ENCODE results near the gene MALRD1.

Gene MALRD1

DNA sequence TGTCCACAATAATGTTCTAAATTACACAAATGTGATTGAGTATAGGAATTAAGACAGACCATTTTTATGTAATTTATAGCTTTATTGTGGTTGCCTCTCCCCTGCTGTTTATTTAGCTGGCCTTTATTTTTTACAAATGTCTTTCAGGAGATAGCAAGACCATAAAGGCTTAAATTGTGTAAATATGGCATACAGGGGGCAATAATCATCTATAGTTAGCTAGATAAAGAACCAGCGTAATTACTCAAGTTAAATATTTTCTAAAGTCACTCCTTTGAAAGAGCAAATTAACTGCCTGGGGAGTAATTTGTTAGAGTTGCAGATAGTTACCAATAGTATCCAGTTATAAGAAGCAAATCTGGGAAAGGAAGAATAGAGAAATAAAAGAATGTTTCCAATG lies at the start of gene MALRD1:
TSS of gene MALRD1 (plus strand) at position 313 of the 400 bp plus-strand sequence. CDS start 138 bp downstream, outside the sequence.
- DNase-seq: no peak

DNA sequence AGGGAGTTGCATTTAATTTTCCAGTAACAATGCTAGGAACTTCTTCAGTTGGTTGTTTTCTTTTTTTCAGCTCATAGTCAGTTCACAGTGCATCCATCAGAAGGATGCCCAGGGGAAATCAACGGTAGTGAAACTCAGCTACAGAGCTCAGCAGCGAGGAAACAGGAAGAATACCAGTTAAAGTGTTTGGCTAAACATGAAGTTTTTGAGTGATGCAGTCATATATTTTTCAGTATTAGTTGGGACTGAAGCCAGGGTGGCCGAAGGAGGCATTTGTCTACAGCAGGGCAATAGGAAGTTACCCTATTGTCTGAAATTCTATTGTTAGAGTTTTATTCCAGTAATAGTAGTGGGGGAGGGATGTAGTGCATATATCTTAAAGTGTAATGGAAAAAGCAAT lies 45.3 kb upstream of the MALRD1 start:
- no peak for DNase-seq

DNA sequence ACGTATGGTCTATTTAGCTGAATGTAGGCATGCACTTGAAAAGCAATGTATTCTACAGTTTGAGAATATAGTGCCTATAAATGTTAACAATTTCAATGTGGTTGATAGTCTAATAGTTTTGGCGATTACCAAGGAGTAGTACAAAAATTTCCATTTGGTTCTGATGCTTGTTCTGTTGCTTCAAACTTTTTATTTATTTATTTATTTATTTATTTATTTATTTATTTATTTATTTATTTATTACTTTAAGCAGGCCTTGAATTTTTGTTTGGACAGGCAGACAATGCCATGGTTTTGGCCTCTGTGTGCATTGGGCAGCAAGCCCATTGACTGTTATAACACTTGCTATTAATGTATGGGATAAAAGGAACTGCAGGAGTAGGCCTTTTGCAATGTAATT lies 36.5 kb upstream of the MALRD1 start:
- no peak for DNase-seq

DNA sequence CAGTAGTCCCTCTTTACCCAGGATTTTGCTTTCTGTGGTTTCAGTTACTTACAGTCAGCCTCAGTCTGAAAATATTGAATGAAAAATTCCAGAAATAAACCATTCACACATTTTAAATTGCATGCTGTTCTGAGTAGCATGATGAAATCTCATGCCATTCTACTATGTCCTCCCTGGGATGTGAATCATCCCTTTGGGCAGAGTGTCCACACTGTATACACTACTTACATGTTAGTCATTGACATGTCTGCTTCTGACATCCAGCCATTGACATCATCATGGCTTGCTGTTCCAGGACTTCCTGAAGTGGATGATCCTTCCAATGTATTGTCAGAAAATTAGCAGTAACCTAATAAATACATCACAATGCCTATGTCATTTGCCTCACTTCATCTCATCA lies 34.6 kb upstream of the MALRD1 start:
- no peak for DNase-seq

DNA sequence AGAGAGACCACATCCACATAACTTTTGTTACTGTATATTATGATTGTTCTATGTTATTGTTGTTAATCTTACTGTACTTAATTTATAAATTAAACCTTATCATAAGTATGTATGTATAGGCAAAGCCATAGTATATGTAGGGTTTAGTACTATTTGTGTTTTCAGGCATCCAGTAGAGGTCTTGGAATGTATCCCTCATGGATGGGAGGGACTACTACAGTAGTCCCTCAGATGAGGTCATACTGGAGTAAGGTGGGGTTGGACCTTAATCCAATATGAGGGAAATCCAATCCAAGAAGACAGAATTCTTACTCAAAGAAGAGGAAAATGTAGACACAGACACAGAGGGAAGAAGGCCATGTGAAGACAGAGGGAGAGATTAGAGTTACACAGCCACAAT lies 34.1 kb upstream of the MALRD1 start:
- DNase-seq: no peak

DNA sequence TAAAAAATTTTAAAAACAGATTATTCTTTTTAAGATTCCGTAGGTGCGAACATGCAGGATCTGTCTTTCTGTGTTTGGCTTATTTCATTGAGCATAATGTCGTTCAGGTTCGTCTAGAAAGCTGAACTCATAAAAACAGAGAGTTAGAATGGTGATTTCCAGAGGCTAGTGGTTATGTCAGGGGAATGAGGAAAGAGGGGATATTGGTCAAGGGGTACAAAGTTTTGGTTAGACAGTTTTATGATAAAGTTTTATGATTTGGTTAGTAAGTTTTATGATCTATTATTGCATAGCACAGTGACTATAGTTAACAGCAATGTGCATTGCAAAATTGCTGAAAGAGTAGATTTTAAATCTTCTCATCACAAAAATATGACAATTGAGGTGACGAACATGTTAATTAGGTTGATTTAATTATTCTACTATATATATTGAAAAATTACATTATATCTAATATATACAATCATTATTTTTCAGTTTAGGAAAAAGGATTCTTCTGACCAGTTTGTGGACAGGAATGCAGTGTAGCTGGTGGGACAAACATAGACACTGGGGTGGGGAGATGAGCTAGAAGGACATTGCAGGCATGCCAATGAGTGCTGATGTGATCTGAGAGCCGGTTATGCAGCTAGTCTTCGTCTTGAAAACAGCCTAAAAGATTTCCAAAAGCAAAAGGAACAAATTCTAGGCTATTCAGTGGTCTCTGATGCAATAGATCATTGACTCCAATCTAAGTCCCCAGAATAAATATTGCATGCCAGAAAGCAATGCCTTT lies 31.3 kb upstream of the MALRD1 start:
- DNase-seq: no peak

DNA sequence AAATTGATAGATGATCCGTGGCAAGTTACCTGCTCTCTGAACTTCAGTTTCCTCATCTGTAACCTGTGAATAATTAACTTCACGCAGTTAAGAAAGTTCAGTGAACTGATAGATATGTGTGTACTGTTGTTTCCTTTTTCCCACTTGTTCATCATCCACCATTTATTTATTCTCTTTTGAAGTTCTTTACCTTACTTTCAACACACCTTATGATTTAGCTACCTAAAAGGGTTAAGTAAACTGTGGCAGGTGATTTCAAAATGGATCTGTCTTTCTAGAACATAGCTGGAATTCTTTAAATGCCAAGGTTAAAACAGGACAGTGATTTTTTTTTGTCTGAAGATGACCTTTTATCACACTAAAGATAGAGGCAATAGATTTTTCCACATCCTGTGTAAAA lies 27.4 kb upstream of the MALRD1 start:
- DNase-seq: no peak

DNA sequence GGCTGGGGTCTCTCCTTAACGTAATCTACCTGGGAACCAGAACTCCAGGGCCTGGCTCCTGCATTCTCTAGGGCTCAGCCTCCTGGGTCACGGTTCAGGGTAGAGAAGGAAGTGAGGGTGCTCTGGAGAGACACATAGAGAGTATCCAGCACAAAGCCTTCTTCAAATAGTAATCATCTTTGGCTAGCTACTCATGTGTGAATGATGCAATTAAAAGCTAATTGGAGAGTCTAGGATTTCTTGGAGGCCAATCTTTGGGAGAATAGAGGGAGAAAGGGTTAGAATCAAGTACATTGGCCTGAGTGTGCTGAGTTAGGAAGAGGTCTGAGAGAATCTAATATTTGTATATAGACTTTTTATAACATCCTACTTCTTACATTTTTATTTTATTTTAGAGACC lies 24.0 kb upstream of the MALRD1 start:
- no peak for DNase-seq

DNA sequence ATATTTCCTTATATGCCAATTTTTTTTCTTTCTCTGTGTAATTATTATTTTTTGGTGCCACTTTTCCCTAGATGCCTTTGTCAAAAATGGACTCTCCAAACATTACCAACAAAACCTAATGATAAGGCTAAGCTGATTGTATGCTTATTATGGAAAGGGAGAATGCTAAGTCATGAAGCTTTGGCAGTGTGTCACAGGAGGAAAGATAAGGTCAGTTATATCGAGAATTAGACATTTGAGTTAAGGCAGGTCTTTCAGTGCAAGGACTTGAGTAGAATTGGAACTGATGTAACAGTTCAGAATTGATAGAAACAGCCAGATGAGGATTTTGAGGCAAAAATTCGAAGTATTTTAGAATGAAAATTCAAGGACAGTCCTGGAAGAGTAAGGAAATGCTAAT lies 16.8 kb upstream of the MALRD1 start:
- DNase-seq: no peak

DNA sequence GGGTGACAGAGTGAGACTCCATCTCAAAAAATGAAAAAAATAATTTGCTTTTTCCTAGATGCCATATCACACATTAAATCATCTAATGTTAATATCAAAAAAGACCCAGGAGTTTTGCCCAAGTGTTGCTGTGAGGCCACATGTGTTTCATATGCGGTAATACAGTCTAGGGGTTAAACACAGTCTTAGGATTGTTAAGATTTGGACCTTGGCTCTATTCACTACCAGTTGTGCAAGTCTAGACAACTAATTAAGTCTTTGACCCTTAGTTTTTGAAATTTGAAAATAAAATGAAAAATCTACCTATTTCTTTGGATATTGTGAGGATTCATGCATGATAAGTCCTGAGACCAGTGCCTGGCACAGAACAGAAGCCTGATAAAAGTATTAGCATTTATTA lies 14.9 kb upstream of the MALRD1 start:
- no peak for DNase-seq

DNA sequence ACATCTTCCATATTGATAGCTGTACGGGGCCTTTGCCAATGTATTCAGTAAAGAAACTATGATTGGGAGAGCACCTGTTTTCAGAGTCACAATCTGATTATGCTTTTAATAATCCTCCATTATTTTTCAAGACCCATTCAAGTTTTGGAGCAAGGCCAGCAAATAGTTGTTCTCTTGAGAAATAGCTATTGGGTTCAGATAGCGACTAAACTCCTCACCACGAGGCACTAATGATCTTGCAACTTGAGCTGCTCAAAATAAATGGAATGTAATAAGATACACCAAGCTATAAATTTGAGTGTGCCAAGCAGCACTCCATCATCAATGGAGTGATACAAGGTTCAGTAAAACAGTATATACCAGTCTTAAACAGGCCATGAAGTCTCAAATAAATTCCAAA lies 7.4 kb upstream of the MALRD1 start:
- no peak for DNase-seq

DNA sequence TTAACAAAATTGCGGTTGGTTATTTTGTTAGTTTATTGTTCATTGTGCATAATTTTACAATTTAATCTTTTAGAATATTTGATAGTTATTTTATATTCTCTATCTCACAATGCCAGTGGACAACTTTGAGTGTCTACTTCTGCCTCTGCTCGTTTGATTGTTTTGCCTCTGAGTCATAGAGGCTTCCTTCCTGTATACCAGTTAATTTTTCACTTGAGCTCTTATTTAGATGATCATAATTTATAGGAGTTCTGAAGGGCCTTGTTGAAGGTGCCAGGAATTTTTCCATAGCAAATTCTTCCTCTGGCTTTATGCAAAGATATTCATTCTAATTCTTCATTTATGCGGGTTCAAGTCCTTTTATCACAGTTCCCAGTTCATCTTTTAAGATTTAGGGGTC lies 5.2 kb upstream of the MALRD1 start:
- no peak for DNase-seq

DNA sequence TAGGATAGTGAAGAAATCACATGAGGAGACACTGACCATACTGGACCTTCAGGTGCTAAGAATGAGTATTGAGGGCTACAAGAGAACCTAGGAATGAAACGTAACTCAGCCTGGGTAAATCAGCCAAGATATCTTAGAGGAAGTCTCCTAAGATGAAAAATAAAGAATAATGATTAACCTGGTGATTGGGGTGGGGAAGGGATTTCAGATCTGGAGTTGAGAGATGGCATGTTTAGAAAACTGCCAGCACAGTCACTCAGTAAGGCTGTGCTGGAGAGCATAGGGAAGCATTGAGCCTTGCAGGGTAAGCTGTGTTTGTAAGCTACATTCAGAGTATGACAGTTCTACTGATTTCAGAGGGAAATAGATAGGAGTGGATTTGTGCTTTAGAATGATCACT lies 1.9 kb upstream of the MALRD1 start:
- DNase-seq: no peak

DNA sequence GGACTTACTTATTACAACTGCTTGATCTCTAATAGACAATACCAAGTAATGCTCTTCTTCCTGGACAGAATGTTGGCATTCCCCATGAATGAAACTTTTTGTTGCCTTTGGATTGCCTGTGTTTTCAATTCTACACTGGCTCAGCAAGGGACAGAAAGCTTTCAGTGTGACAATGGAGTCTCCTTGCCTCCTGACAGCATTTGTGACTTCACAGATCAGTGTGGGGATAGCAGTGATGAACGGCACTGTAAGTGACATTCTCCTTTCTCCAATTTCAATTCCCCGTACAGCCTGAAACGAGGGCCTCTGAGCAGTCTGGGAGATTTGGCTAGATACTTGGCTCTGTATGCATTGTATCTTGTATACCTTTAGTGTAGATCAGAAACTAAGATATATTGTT lies 290 bp downstream of the MALRD1 start:
- DNase-seq: no peak

DNA sequence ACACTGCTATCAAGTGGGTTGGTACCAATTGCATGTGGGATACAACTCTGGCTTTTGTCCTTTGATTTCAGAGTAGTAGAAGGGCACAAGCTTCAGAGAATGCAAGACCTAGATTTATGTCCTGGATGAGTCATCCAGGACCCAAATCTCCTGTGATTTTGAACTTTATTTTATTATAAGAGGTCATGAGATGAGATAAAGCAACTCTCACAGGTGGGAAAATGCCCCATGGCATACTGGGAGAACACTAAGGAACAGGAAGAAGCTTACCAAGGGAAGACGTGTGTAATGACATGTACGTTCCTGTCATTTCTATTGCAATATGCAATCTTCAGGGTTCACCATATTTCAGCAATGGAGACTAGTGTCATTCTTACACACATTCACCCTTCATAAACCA lies 966 bp downstream of the MALRD1 start:
- DNase-seq: no peak

DNA sequence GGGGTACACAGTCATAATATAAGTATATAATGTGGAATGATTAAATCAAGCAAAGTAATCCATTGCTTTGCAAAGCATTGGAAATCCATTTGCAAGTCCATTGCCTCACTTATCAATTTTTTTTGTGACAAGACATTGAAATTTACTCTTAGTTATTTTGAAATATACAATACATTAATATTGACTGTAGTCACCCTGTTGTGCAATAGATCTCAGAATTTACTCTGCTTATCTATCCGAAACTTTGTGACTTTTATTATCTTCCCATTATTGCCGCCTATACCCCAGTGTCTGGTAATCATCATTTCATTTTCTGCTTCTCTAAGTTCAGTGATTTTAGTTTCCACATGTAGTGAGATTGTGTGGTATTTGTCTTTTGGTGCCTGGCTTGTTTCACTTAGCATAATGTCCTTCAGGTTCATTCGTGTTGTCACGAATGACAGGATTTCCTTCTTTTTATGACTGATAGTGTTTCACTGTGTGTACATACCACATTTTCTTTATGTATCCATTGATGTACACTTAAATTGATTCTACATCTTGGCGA lies 5.8 kb downstream of the MALRD1 start:
- DNase-seq: no peak

DNA sequence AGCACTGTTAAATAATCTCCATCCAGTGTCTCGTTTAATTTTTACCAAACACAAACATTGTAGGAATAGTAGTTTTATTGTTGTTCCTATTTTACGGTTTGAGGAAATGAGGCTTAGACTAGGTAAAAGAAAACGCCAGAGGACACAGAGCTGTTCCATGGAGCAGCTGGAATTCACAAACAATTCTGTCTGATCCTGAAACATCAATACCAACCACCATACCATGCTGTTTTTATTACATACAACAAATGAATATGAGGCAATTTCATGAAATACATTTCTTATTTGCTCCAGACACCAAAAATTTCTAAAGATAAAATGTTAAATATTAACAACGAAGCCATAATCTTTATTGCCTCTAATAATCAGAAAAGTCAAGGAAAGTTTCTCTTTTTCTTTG lies 9.4 kb downstream of the MALRD1 start:
- no peak for DNase-seq

DNA sequence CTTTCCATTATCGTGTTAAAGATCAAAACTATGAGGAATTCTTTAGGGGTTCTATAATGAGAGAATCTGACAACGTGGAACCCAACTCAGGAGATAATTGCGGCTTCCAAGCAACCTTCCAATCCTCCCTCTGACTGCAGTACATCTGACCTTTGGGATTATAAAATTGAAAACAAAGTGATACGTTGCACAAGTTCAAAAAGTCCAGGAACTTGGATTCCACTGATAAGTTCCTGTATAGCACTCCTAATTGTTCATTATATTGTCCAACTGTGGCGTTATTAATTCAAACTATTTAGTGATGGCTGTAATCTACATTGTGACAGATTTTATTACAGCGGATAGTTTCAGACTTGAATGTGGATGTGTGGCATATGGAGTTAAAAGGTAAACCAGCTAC lies 15.4 kb downstream of the MALRD1 start:
- no peak for DNase-seq

DNA sequence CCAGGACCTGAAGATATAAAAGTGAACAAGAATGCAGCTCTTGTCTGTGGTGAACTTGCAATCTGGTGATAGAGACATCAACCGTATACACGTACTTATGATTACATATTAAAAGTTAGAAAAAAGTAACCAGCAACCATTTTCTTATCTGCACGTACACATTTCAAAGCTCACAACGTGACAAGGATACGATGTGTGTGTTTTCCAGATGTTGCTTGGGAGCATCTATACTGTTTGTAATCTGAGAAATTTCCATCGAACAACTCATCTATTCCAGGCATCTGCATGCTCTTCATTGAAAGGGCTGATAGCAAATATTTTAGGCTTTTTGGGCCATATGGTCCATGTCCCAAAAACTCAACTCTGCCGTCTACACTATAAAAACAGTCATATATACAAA lies 23.3 kb downstream of the MALRD1 start:
- DNase-seq: no peak

DNA sequence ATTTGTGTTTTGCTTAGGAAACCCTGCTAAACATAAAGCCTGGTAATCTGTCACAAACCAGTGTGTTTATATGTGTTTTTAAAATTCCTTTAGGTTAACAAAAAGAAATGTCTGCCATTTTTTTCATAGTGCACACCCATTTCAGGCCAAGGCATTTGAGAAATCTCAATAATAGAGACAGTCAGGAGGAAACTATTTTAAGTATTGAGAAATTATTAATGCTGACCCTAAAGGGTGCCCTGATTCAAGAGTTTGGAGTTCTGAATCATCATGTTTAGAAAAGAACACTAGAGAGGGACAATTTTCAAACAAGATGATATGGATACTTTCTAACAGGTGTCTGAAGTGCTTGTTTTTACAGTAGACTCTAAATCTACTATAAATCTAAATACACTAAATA lies 28.7 kb downstream of the MALRD1 start:
- no peak for DNase-seq

DNA sequence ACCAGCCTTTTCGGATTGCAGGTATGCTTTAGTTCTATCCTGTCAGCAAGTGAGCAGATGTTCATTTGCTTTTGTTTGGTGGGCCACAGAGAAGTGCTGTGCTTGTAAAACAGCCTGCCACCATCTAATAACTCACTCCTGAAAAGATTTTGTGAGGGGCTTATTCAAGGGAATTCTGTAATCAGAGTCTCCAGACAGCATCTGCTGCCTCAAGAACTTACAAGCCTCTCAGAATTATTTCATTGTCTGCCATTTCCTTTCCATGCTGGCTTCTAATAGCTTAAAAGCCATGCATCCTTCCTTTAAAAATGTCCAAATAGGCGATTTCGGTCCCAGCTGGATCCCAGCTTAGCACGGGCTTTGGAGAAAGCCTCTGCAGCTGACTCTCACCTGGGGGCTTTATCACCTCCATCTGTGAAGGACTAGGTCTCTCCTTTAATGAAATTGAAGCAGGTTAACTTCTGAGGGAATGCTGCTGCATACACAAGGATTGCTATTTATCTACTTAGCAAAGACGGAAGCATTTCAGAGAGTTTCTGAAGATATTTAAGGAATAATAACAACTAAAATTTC lies 48.0 kb downstream of the MALRD1 start:
- DNase-seq: no peak

DNA sequence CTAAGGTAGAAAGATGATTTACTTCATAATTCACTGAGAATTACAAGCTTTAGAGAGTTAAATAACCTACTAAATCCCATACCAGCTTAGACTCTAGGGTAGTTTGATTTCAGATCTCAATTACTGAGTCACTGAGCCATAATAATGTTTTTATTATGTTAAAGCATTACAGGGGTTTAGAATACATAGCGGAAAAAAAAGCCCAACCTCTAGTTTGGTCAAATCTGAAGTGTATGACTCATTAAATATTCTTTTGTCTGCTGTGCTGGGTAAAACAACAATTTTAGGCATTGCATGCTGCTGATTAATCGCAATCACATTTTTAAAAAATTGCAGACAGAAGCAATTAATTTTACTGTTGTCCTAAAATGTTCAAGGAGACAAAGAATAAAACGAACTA lies 48.5 kb downstream of the MALRD1 start:
- no peak for DNase-seq

DNA sequence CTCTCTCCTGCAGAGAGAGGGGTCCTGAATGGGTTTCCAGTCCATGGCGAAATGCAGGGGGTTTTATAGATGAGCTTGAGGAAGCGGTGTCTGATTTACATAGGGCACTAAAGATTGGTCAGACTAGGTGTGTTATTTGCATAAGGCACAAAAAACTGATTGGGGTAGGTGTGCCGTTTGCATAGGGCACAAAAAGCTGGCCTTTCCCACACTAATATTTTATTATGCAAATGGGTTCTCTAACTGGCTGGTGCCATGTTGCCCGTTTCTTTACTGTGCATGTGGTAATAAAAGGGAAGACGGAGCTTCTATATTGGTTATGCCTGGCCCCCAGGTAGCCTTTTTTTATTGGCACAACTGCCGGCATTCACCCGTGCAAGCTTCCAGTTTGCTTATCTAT lies 50.2 kb downstream of the MALRD1 start:
- DNase-seq: no peak

DNA sequence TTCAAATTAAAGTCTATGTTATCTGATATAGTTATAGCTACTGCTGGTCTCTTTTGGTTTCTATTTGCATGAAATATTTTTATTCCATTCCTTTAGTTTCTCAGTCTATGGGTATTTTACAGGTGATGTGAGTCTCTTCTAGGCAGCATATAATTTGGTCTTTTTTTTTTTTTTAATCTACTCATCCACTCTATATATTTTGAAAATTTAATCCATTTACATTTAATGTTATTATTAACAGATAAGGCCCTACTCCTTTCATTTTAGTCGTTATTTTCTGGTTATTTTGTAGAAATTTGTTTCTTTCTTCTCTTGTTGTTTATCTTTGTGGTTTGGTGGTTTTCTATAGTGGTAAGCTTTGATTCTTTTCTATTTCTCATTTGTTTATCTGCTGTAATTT lies 58.8 kb downstream of the MALRD1 start:
- DNase-seq: no peak

Data from SW 1271 (cell line).